ENCODE results near the gene HABP2. TPM values are rescaled to one million over a fixed set of nuclear protein-coding genes. Genes with fewer than 3 reads are reported as not detected.

Gene HABP2
- polyA plus RNA-seq, 1 donor from 2014 or later: not detected

- TF ChIP-seq, protein P1, sequence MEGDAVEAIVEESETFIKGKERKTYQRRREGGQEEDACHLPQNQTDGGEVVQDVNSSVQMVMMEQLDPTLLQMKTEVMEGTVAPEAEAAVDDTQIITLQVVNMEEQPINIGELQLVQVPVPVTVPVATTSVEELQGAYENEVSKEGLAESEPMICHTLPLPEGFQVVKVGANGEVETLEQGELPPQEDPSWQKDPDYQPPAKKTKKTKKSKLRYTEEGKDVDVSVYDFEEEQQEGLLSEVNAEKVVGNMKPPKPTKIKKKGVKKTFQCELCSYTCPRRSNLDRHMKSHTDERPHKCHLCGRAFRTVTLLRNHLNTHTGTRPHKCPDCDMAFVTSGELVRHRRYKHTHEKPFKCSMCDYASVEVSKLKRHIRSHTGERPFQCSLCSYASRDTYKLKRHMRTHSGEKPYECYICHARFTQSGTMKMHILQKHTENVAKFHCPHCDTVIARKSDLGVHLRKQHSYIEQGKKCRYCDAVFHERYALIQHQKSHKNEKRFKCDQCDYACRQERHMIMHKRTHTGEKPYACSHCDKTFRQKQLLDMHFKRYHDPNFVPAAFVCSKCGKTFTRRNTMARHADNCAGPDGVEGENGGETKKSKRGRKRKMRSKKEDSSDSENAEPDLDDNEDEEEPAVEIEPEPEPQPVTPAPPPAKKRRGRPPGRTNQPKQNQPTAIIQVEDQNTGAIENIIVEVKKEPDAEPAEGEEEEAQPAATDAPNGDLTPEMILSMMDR (IDR thresholded peaks at IDR 0.05; ENCODE audit: poor library complexity, severe bottlenecking): no peak
- TF ChIP-seq TAF1 (IDR thresholded peaks at IDR 0.05; ENCODE audit: low read depth) (no peak), EP300 (conservative IDR thresholded peaks at IDR 0.05; ENCODE audit: poor library complexity, severe bottlenecking) (no peak), POLR2AphosphoS5 (IDR thresholded peaks at IDR 0.05) (no peak), RAD21 (conservative IDR thresholded peaks at IDR 0.05) (no peak), EZH2 (IDR thresholded peaks at IDR 0.05; ENCODE audit: borderline replicate concordance, insufficient read depth, low read length, poor library complexity, severe bottlenecking) (no peak), REST (IDR thresholded peaks at IDR 0.05; ENCODE audit: borderline replicate concordance) (no peak), MXI1 (conservative IDR thresholded peaks at IDR 0.05; ENCODE audit: poor library complexity, severe bottlenecking) (no peak), SMC3 (conservative IDR thresholded peaks at IDR 0.05; ENCODE audit: poor library complexity) (no peak)
- no peaks in the 10 kb centered on the region for H3K79me2 ChIP-seq (replicated peaks; ENCODE audit: insufficient read depth, low read length)
- no peaks in the 10 kb centered on the region for H3K27me3 ChIP-seq (ENCODE audit: insufficient read depth, low read depth, low read length)
- H3K9me3 ChIP-seq (ENCODE audit: low read length): no peaks in the 10 kb centered on the region
- no peak overlapping the region for H3K4me3 ChIP-seq (ENCODE audit: low read length)
- no peak overlapping the region for H3K27ac ChIP-seq (ENCODE audit: low read length)
- H3F3A ChIP-seq (ENCODE audit: insufficient read depth, low read length, poor library complexity, severe bottlenecking): no peaks in the 10 kb centered on the region
- H3K9ac ChIP-seq (ENCODE audit: low read length): no peak overlapping the region
- H4K20me1 ChIP-seq (ENCODE audit: insufficient read depth): no peaks in the 10 kb centered on the region
- H3K36me3 ChIP-seq (ENCODE audit: insufficient read depth, low read length): no peaks in the 10 kb centered on the region
- H2AFZ ChIP-seq (ENCODE audit: low read depth, low read length): no peak overlapping the region
- H3K9me2 ChIP-seq (ENCODE audit: insufficient read depth, low read length): no peaks in the 10 kb centered on the region
- H3K4me2 ChIP-seq (ENCODE audit: low read length): no peak overlapping the region
Measured at GRCh38 chr10:113528876-113529275, 24.0 kb upstream of the HABP2 start.

DNA sequence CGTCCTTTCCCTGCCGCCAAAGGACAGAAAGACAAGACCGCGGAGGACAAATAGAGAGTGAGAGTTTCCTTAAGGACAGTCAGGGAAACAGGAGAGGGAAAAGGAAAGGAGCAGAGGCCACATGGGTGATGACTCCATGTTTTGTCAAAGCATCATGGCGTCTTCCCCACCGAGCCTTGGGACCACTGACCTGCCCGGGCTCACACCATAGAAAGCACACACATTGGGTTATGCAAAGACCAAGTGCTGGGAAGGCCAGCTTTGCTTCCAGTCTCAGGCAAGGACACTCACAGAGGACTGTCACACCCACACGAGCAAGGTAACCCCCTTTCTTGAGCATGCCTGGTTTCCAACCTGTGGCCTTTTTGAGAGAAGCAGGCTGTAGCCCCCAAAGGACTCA is 23.3 kb upstream of the HABP2 start:
- no peak for TF ChIP-seq TAF1 (IDR thresholded peaks at IDR 0.05; ENCODE audit: low read depth)
- TF ChIP-seq, protein P1 (IDR thresholded peaks at IDR 0.05; ENCODE audit: poor library complexity, severe bottlenecking): no peak
- TF ChIP-seq EZH2 (IDR thresholded peaks at IDR 0.05; ENCODE audit: borderline replicate concordance, insufficient read depth, low read length, poor library complexity, severe bottlenecking): no peak
- TF ChIP-seq RAD21 (conservative IDR thresholded peaks at IDR 0.05): no peak
- TF ChIP-seq EP300 (conservative IDR thresholded peaks at IDR 0.05; ENCODE audit: poor library complexity, severe bottlenecking): no peak
- no peak for TF ChIP-seq MXI1 (conservative IDR thresholded peaks at IDR 0.05; ENCODE audit: poor library complexity, severe bottlenecking)
- TF ChIP-seq REST (IDR thresholded peaks at IDR 0.05; ENCODE audit: borderline replicate concordance): no peak
- no peak for TF ChIP-seq SMC3 (conservative IDR thresholded peaks at IDR 0.05; ENCODE audit: poor library complexity)
- TF ChIP-seq POLR2AphosphoS5 (IDR thresholded peaks at IDR 0.05): no peak
- Histone ChIP-seq H3K9me2 (ENCODE audit: insufficient read depth, low read length) (no peaks in the 10 kb centered on the region), H3K4me2 (ENCODE audit: low read length) (no peak overlapping the region), H3K36me3 (ENCODE audit: insufficient read depth, low read length) (no peaks in the 10 kb centered on the region), H3K4me3 (ENCODE audit: low read length) (no peak overlapping the region), H3K27ac (ENCODE audit: low read length) (no peak overlapping the region), H3K79me2 (replicated peaks; ENCODE audit: insufficient read depth, low read length) (no peaks in the 10 kb centered on the region), H3K9ac (ENCODE audit: low read length) (no peak overlapping the region), H3F3A (ENCODE audit: insufficient read depth, low read length, poor library complexity, severe bottlenecking) (no peaks in the 10 kb centered on the region), H3K9me3 (ENCODE audit: low read length) (no peaks in the 10 kb centered on the region), H2AFZ (ENCODE audit: low read depth, low read length) (no peak overlapping the region), H4K20me1 (ENCODE audit: insufficient read depth) (no peaks in the 10 kb centered on the region), H3K27me3 (ENCODE audit: insufficient read depth, low read depth, low read length) (no peaks in the 10 kb centered on the region)
